ENCODE data around the gene FRMD7.

The FRMD7 gene

GRCh38 chrX:132037479-132037993 is 90.3 kb downstream of the FRMD7 start:
- DNase-seq (ENCODE audit: low read depth in 3 of 3), result no peak

GRCh38 chrX:132034648-132035047 is 93.2 kb downstream of the FRMD7 start:
- no peak for DNase-seq (ENCODE audit: low read depth in 3 of 3)

GRCh38 chrX:132033166-132033565 is 94.7 kb downstream of the FRMD7 start:
- no peak for DNase-seq (ENCODE audit: low read depth in 3 of 3)

- DNase-seq (ENCODE audit: low read depth in 3 of 3), result no peak
These were observed 96.0 kb downstream of the FRMD7 start for GRCh38 chrX:132031867-132032266.

- no peak for DNase-seq (ENCODE audit: low read depth in 3 of 3)
These were observed 97.6 kb downstream of the FRMD7 start for GRCh38 chrX:132030264-132030663.

Measured in stimulated activated CD4-positive, alpha-beta T cell treated with anti-CD3 and anti-CD28 coated beads, TNF-alpha, amount 100 ng/mL, for 24 hours (primary cell).